IMR-90 (cell line): Measurements from ENCODE around the gene SRPK2.

ENCODE experiments used
- POLR2A ChIP-seq: IDR thresholded peaks from 2 replicates; pipeline ENCODE4 v1.6.1; 2012; ENCODE audit warnings: mild to moderate bottlenecking, low read depth, low read length
- TF ChIP-seq, protein P1 (sequence below): conservative IDR thresholded peaks from 2 replicates; pipeline ENCODE4 v1.5.1; 2012; ENCODE audit warnings: mild to moderate bottlenecking, low read depth, low read length, improper control_type of control experiment

DNA sequence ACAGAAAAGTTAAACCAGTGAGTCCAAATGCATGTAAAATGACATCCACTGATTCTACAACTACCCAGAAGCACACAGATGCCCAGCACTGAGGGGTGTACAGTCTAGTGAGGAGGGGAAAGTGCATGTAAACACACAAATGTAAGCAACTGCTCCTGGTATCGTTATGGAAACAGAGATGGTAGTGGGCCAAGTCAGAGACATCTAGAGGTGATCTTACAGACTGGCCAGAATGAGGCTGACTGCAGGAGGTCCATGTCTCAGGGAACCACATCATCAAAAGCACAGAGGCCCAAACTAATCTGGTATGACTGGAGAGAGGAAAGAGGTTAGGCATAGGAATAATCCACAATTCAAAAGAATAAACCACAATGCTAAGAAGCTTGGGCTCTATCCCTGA, 176.5 kb downstream of the SRPK2 start:
- TF ChIP-seq, protein P1, sequence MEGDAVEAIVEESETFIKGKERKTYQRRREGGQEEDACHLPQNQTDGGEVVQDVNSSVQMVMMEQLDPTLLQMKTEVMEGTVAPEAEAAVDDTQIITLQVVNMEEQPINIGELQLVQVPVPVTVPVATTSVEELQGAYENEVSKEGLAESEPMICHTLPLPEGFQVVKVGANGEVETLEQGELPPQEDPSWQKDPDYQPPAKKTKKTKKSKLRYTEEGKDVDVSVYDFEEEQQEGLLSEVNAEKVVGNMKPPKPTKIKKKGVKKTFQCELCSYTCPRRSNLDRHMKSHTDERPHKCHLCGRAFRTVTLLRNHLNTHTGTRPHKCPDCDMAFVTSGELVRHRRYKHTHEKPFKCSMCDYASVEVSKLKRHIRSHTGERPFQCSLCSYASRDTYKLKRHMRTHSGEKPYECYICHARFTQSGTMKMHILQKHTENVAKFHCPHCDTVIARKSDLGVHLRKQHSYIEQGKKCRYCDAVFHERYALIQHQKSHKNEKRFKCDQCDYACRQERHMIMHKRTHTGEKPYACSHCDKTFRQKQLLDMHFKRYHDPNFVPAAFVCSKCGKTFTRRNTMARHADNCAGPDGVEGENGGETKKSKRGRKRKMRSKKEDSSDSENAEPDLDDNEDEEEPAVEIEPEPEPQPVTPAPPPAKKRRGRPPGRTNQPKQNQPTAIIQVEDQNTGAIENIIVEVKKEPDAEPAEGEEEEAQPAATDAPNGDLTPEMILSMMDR: no peak
- TF ChIP-seq POLR2A: no peak
